SH-SY5Y (cell line): ENCODE measurements around the gene SST.

ENCODE experiments used
- GATA2 ChIP-seq: IDR thresholded peaks from 2 replicates; pipeline ENCODE4 v1.6.1; 2011; ENCODE audit warnings: mild to moderate bottlenecking, low read depth, low read length
- GATA3 ChIP-seq: IDR thresholded peaks from 2 replicates; pipeline ENCODE4 v1.6.1; 2011; ENCODE audit warnings: low read depth, mild to moderate bottlenecking, low read length, moderate library complexity

DNA sequence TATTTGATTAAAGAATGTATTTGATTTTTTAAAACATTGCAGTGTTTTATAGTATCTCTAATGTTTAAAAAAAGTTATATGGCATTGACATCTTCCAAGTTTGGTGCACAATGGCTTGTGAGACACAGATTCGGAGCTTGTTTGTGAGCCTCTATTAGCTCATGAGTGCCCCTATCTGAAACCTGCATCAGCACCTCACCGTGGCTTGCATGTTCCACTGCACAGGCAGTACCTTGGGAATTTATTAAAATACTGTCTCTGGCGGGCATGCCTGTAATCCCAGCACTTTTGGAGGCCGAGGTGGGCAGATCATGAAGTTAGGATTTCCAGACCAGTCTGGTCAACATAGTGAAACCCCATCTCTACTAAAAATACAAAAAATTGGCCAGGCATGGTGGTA, 39.0 kb upstream of the SST start:
- TF ChIP-seq GATA3, result no peak
- TF ChIP-seq GATA2, result no peak
